Glutamatergic neuron (in vitro differentiated cells): Measurements from ENCODE around the gene RPS6KB1. TPM values are rescaled to one million over a fixed set of nuclear protein-coding genes. Genes with fewer than 3 reads are reported as not detected.

Experiments used
- DNase-seq: peaks from one replicate; pipeline ENCODE4 v3.0.0; 2022
- H3K27ac Mint-ChIP-seq: one replicate; pipeline ENCODE4 v1.8.0; 2020; ENCODE audit warnings: mild to moderate bottlenecking, mixed read lengths, inconsistent platforms; ENCODE audit not compliant: unreplicated experiment
- H3K27me3 Mint-ChIP-seq: one replicate; pipeline ENCODE4 v1.8.0; 2020; ENCODE audit warnings: mild to moderate bottlenecking, moderate library complexity, mixed read lengths, inconsistent platforms; ENCODE audit not compliant: unreplicated experiment
- H3K36me3 Mint-ChIP-seq: one replicate; pipeline ENCODE4 v1.8.0; 2020; ENCODE audit warnings: mild to moderate bottlenecking, mixed read lengths, inconsistent platforms; ENCODE audit not compliant: unreplicated experiment
- H3K4me1 Mint-ChIP-seq: one replicate; pipeline ENCODE4 v1.8.0; 2020; ENCODE audit warnings: mild to moderate bottlenecking, low read depth, mixed read lengths, inconsistent platforms; ENCODE audit not compliant: unreplicated experiment
- H3K4me3 Mint-ChIP-seq: one replicate; pipeline ENCODE4 v1.8.0; 2020; ENCODE audit warnings: mild to moderate bottlenecking, mixed read lengths, inconsistent platforms; ENCODE audit not compliant: unreplicated experiment
- H3K9me3 Mint-ChIP-seq: one replicate; pipeline ENCODE4 v1.8.0; 2020; ENCODE audit warnings: mild to moderate bottlenecking, moderate library complexity, mixed read lengths, inconsistent platforms; ENCODE audit not compliant: unreplicated experiment
- total RNA-seq: library from RNA; stranded (reverse); fragmentation: NEBNext Ultra II Directional; extraction: Animal tissue kit (Norgen Biotek cat#: 25700); gene quantifications from one replicate; pipeline ENCODE4 v1.2.1, GENCODE V29; 2021; ENCODE audit not compliant: unreplicated experiment
- TF ChIP-seq, protein P1 (sequence below): fragments of 200-600 bp; sonication (generic); IDR thresholded peaks from one replicate; pipeline ENCODE4 v1.5.0; 2021; ENCODE audit not compliant: partially characterized antibody, unreplicated experiment

The RPS6KB1 gene
- total RNA-seq, 1 donor from 2014 or later: 45.0 TPM

DNA sequence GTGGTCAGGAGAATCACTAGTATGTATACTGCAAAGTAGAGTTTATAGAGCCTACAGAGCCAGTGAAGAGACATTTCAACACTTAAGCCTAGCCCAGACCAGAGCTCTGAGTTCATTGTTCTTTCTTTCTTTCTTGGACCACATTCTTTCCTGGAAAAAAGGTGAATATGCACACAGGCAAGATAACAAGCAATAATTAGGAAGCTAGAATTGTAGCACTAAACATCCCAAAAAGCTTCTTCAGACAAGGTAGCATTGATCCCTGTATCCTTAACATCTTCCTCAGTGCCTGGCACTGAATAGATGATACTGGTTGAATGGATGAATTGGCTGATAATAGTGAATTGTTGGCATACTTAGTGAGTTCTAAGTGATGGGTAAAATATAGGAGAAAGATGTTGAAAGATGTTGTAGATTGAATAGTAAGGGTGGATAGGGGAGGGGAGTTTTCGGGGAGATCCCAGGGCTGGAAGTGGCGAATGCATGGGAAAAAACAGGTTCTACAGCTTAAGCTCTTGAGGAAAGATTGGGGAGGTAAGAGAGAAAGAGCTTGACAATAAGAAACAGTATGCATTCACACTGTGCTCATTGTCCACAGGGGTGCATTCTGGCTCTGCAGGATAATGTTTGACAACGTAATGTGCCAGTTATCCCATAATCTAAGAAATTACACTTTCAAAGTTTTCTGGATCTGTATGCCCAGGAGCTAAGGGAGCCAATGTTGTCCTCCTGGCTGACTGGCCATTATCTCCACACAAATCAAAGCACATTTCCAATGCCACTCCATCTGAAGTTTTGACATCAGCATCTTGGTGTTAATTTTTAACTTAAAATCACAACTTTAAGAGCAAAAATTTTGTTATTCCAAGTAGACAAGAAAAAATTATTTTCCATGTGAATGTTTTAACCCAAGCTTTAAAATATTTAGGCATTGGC lies 35.8 kb upstream of the RPS6KB1 start:
- no peaks in the 10 kb centered on the region for H3K4me1 Mint-ChIP-seq
- TF ChIP-seq, protein P1, sequence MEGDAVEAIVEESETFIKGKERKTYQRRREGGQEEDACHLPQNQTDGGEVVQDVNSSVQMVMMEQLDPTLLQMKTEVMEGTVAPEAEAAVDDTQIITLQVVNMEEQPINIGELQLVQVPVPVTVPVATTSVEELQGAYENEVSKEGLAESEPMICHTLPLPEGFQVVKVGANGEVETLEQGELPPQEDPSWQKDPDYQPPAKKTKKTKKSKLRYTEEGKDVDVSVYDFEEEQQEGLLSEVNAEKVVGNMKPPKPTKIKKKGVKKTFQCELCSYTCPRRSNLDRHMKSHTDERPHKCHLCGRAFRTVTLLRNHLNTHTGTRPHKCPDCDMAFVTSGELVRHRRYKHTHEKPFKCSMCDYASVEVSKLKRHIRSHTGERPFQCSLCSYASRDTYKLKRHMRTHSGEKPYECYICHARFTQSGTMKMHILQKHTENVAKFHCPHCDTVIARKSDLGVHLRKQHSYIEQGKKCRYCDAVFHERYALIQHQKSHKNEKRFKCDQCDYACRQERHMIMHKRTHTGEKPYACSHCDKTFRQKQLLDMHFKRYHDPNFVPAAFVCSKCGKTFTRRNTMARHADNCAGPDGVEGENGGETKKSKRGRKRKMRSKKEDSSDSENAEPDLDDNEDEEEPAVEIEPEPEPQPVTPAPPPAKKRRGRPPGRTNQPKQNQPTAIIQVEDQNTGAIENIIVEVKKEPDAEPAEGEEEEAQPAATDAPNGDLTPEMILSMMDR: no peak
- no peak for DNase-seq
- H3K27me3 Mint-ChIP-seq: no peaks in the 10 kb centered on the region
- no peak overlapping the region for H3K4me3 Mint-ChIP-seq
- H3K9me3 Mint-ChIP-seq: peaks cover 2% of the 10 kb centered on the region
- no peaks in the 10 kb centered on the region for H3K36me3 Mint-ChIP-seq
- H3K27ac Mint-ChIP-seq: no peak overlapping the region

DNA sequence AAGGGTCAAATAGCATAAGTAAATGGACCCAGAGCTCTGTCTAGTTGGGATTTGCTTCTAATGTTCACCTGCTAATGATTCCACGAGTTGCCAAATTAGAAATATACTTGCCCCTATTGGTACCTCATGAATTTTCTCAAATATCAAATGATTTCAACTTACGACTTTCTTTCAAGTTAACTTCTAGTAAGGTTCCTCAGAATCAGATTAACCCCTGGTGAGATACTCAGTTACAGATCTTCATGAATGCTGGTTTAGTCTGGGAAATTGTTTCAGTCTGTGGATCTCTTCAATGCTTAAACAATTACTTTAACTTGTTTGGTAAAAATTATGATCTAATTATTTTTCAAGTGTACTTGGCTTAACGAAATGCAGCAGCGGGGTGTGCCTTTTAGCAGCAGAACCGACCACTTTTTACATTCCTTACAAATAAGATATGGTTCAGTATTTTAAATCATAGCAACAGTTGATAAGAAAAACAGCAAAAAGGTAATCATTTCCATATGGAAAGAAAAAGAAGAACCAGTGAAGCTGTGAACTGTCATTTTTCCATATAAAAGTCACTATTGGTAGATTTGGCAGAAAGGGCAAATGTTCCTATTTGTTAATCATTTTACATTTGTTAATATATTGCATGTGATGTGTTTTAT lies 34.6 kb upstream of the RPS6KB1 start:
- Mint-ChIP-seq H3K36me3 (no peaks in the 10 kb centered on the region), H3K4me3 (no peak overlapping the region), H3K27ac (no peak overlapping the region), H3K4me1 (no peaks in the 10 kb centered on the region), H3K27me3 (no peaks in the 10 kb centered on the region), H3K9me3 (peaks cover 2% of the 10 kb centered on the region)
- DNase-seq: no peak
- TF ChIP-seq, protein P1: no peak

GRCh38 chr17:59858932-59859331 lies 34.0 kb upstream of the RPS6KB1 start:
- no peaks in the 10 kb centered on the region for H3K27me3 Mint-ChIP-seq
- peaks cover 2% of the 10 kb centered on the region for H3K9me3 Mint-ChIP-seq
- H3K4me1 Mint-ChIP-seq: no peaks in the 10 kb centered on the region
- TF ChIP-seq, protein P1: no peak
- no peak overlapping the region for H3K27ac Mint-ChIP-seq
- no peak for DNase-seq
- no peaks in the 10 kb centered on the region for H3K36me3 Mint-ChIP-seq
- H3K4me3 Mint-ChIP-seq: no peak overlapping the region

- no peak for DNase-seq
- H3K27ac Mint-ChIP-seq: no peak overlapping the region
- TF ChIP-seq, protein P1: no peak
- H3K27me3 Mint-ChIP-seq: no peaks in the 10 kb centered on the region
- H3K4me3 Mint-ChIP-seq: no peak overlapping the region
- peaks cover 2% of the 10 kb centered on the region for H3K9me3 Mint-ChIP-seq
- no peaks in the 10 kb centered on the region for H3K36me3 Mint-ChIP-seq
- no peaks in the 10 kb centered on the region for H3K4me1 Mint-ChIP-seq
Measured at GRCh38 chr17:59859444-59860025, 33.4 kb upstream of the RPS6KB1 start.
